ENCODE data around the gene ZIC4. TPM values are rescaled to one million over a fixed set of nuclear protein-coding genes. Genes with fewer than 3 reads are reported as not detected.

Gene ZIC4
- total and polyA plus RNA-seq, 2 of the 8 experiments (the other 6 are each of a cell fraction or from before 2014, with no cell fraction given): 0.03 to 0.13 TPM

DNA sequence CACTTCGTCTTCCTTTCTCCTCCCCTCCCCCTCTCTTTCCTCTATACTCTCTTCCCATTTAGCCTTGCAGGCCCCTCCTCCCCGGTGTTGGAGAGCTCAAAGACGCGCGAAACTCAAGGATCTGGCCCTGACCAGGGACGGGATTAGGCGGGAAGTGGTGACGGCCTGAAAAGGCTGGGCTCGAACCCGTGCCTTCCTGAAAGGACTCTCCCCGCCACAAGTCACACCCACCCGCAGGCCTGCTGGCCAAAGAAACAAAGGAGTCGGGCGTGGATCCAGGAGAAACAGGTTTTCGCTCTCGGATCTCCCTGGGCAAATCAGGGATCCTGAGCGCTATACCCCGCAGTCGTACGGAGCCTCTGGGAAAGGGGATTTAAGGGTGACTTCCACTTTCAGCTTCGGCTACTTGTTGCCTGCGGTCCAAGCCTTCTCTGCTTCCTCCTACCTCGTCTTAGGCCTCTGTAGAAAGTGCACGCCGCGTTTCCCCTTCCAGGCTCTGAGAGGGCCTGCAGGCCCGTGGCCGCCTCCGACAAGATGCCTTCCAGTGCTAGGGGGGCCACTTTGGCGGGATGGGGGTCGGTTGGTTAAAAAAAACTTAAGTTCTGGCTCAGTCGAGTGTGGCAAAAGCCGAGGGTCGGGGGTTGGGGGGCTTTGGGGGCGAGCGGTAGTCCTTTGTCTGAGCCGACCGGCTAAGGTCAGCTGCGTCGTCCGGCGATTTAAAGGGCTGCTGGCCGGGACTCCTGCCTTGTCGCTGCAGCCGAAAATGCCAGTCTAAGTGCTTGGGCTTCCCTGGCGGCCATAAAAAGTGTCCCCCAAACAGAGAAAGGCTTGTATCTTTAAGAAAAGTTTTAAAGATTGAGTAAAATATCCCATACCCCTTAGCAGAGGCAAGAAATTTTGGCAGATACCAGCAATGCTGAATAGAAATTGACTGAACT, 8.2 kb downstream of the ZIC4 start:
- Histone ChIP-seq H3K9ac (replicated peaks in 1 of 4; ENCODE audit: extremely low read depth in 1 of 4, low read depth in 3 of 4, low read length in 3 of 4) (peak overlapping the region in 3 of 4 experiments; percentile 57 to 74 (median 62); a peak in 5 of 7 replicates), H4K91ac (replicated peaks; ENCODE audit: insufficient read length, low read length) (no peak overlapping the region), H3K23me2 (ENCODE audit: low read depth, low read length) (peaks cover 20% of the 10 kb centered on the region), H3K23ac (ENCODE audit: insufficient read length) (no peak overlapping the region), H2BK15ac (ENCODE audit: low read length) (no peak overlapping the region), H3K79me1 (ENCODE audit: low read depth, low read length) (no peaks in the 10 kb centered on the region; the same call in 1 of the 2 replicates), H3K56ac (replicated peaks; ENCODE audit: insufficient read length, low read depth, low read length) (no peak overlapping the region), H3K18ac (ENCODE audit: extremely low read depth, low read length) (peak overlapping the region; percentile 84; the same call in 1 of the 2 replicates), H2AFZ (ENCODE audit: low read length) (peak overlapping the region; percentile 69), H4K20me1 (replicated peaks in 1 of 2; ENCODE audit: control insufficient read depth in 1 of 2, insufficient read depth in 2 of 2, low read length in 2 of 2) (peaks cover 0 to 5% of the 10 kb centered on the region in 2 experiments), H4K5ac (ENCODE audit: insufficient read length, low read depth, low read length) (no peak overlapping the region), H2AK5ac (ENCODE audit: low read depth, low read length) (no peak overlapping the region; the same call in 1 of the 2 replicates), H3K4me2 (ENCODE audit: insufficient read depth in 1 of 2, low read depth in 2 of 2, low read length in 2 of 2) (peak overlapping the region; percentile 77 to 95), H2BK120ac (replicated peaks; ENCODE audit: low read depth, low read length) (no peak overlapping the region), H2BK5ac (ENCODE audit: low read depth, low read length) (0 out of 2 replicates have a peak overlapping the region, but pooled peaks have one; percentile 89), H3K27me3 (replicated peaks in 1 of 4; ENCODE audit: control insufficient read depth in 3 of 4, extremely low read depth in 1 of 4, insufficient read depth in 3 of 4, low read length in 3 of 4) (peaks cover 45 to 88% (median 77%) of the 10 kb centered on the region in 4 experiments), H3K4me1 (replicated peaks in 1 of 4; ENCODE audit: control insufficient read depth in 3 of 4, insufficient read depth in 4 of 4, low read length in 3 of 4) (peaks cover 8 to 38% (median 22%) of the 10 kb centered on the region in 4 experiments), H3K27ac (ENCODE audit: low read depth, low read length) (no peak overlapping the region), H2BK20ac (ENCODE audit: low read length) (no peak overlapping the region), H2BK12ac (ENCODE audit: low read depth, low read length) (peak overlapping the region; percentile 94), H3K4ac (replicated peaks; ENCODE audit: insufficient read length, low read depth, low read length) (no peak overlapping the region), H3K36me3 (ENCODE audit: control insufficient read depth in 2 of 4, insufficient read depth in 4 of 4, low read length in 3 of 4) (no peaks in the 10 kb centered on the region), H3K4me3 (ENCODE audit: extremely low read depth in 1 of 4, insufficient read depth in 2 of 4, low read depth in 3 of 4, low read length in 4 of 4) (peak overlapping the region; percentile 36 to 68 (median 52); a peak in 7 of 8 replicates), H4K8ac (ENCODE audit: extremely low read depth, insufficient read depth, low read length) (peak overlapping the region; percentile 77), H3K9me3 (ENCODE audit: insufficient read depth in 2 of 2, low read depth in 1 of 2, low read length in 1 of 2) (no peaks in the 10 kb centered on the region), H3K79me2 (ENCODE audit: control insufficient read depth in 1 of 2, insufficient read depth in 2 of 2, low read length in 2 of 2) (no peaks in the 10 kb centered on the region), H3K14ac (ENCODE audit: insufficient read length) (no peak overlapping the region)
- CTCF ChIA-PET (ENCODE audit: partially characterized antibody): interaction anchor here (0.9 to 27.3 kb wide), 13 partner anchors 8 to 260 kb away, joined by 3 to 485 read pairs (median 4); partner anchors contain the start of gene ZIC4
- FAIRE-seq: no peak
- WGBS, 2 experiments (ENCODE audit: extremely low coverage in 1 of 2, insufficient coverage in 1 of 2, insufficient read length in 1 of 2, insufficient replicate concordance in 2 of 2, low coverage in 1 of 2, low lambda C conversion rate in 2 of 2, missing lambda C conversion rate in 1 of 2): 3% methylated on average over 43 of the region's 46 CpGs; no CpG with 5 or more reads in 1 of the 2 experiments
- POLR2A ChIA-PET (ENCODE audit: partially characterized antibody): interaction anchor here (0.6 to 3.1 kb wide), 11 partner anchors 12 to 565 kb away, joined by 3 to 24 read pairs (median 4); no protein-coding TSS in a partner anchor
- peak in 1 of 2 experiments; percentile 81 for DNase-seq (ENCODE audit: low read depth in 1 of 2, low spot score in 2 of 2)
- TF ChIP-seq POLR2AphosphoS5 (IDR thresholded peaks at IDR 0.05; ENCODE audit: low read depth, low read length) (no peak), GTF2F1 (IDR thresholded peaks at IDR 0.05; ENCODE audit: borderline replicate concordance, low read depth, low read length) (0 out of 2 replicates have a peak, but pooled peaks have one; percentile 13), RNF2 (IDR thresholded peaks at IDR 0.05; ENCODE audit: borderline replicate concordance, low read depth, low read length, missing control alignments, poor library complexity, severe bottlenecking) (peak; percentile 56), TBP (IDR thresholded peaks at IDR 0.05; ENCODE audit: low read depth, low read length) (peak; percentile 17; the same call in 1 of the 2 replicates), ASH2L (IDR thresholded peaks at IDR 0.05; ENCODE audit: low read length) (peak; percentile 88), CTBP2 (IDR thresholded peaks at IDR 0.05; ENCODE audit: borderline replicate concordance, insufficient read depth, insufficient read length, low read length) (peak; percentile 71), CREB1 (IDR thresholded peaks at IDR 0.05) (no peak), EGR1 (IDR thresholded peaks at IDR 0.05; ENCODE audit: borderline replicate concordance, low read depth, low read length) (peak; percentile 66; the same call in 1 of the 2 replicates)
- TF ChIP-seq, protein P1, sequence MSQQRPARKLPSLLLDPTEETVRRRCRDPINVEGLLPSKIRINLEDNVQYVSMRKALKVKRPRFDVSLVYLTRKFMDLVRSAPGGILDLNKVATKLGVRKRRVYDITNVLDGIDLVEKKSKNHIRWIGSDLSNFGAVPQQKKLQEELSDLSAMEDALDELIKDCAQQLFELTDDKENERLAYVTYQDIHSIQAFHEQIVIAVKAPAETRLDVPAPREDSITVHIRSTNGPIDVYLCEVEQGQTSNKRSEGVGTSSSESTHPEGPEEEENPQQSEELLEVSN (IDR thresholded peaks at IDR 0.05): peak; percentile 73; the same call in 1 of the 2 replicates

Data from H1 (cell line).